Activated naive CD4-positive, alpha-beta T cell treated with anti-CD3 and anti-CD28 coated beads, Interleukin-2, amount 10 ng/mL, durations not matched to agents 7 days and 5 days (primary cell): ENCODE measurements around the gene AGBL3.
"Not testable (repeated sequence)": the region's sequence is repeated elsewhere in the genome, so short reads cannot be mapped to it uniquely, and the experiment has no call there.

Experiments used
- CTCF ChIA-PET: fragments of 350-600 bp; sonication (Branson Sonifier 250); formaldehyde crosslinking; loops from one replicate; lab custom pipeline; 2021; ENCODE audit warnings: antibody characterized with exemption; lab: Charles Lee
- DNase-seq: peaks from one replicate; pipeline ENCODE4 v3.0.0-alpha.2; 2020
- H3K27ac Mint-ChIP-seq: one replicate; pipeline ENCODE4 v1.8.0; 2021; ENCODE audit warnings: mild to moderate bottlenecking, moderate library complexity, mixed read lengths
- H3K27me3 Mint-ChIP-seq: one replicate; pipeline ENCODE4 v1.8.0; 2021; ENCODE audit warnings: mild to moderate bottlenecking, mixed read lengths
- H3K36me3 Mint-ChIP-seq: one replicate; pipeline ENCODE4 v1.8.0; 2021; ENCODE audit warnings: mixed read lengths
- H3K4me1 Mint-ChIP-seq: one replicate; pipeline ENCODE4 v1.8.0; 2021; ENCODE audit warnings: mixed read lengths
- H3K4me3 Mint-ChIP-seq: one replicate; pipeline ENCODE4 v1.8.0; 2021; ENCODE audit warnings: mild to moderate bottlenecking, moderate library complexity, mixed read lengths
- H3K9me3 Mint-ChIP-seq: one replicate; pipeline ENCODE4 v1.8.0; 2021; ENCODE audit warnings: mixed read lengths

AGBL3 gene

GRCh38 chr7:135109976-135110375, 123.7 kb downstream of the AGBL3 start:
- no peaks in the 10 kb centered on the region for H3K9me3 Mint-ChIP-seq
- CTCF ChIA-PET = no interaction called here
- H3K27ac Mint-ChIP-seq = no peak overlapping the region
- no peaks in the 10 kb centered on the region for H3K36me3 Mint-ChIP-seq
- H3K27me3 Mint-ChIP-seq = no peaks in the 10 kb centered on the region
- DNase-seq = no peak
- no peak overlapping the region for H3K4me3 Mint-ChIP-seq
- H3K4me1 Mint-ChIP-seq = no peaks in the 10 kb centered on the region

GRCh38 chr7:135111379-135111778, 125.1 kb downstream of the AGBL3 start:
- DNase-seq = no peak
- CTCF ChIA-PET = no interaction called here
- H3K4me1 Mint-ChIP-seq = no peaks in the 10 kb centered on the region
- H3K27me3 Mint-ChIP-seq = no peaks in the 10 kb centered on the region
- H3K9me3 Mint-ChIP-seq = no peaks in the 10 kb centered on the region
- no peak overlapping the region for H3K27ac Mint-ChIP-seq
- H3K4me3 Mint-ChIP-seq = no peak overlapping the region
- H3K36me3 Mint-ChIP-seq = no peaks in the 10 kb centered on the region

GRCh38 chr7:135114622-135115021, 128.3 kb downstream of the AGBL3 start:
- Mint-ChIP-seq H3K36me3 (no peaks in the 10 kb centered on the region), H3K4me1 (no peaks in the 10 kb centered on the region), H3K27me3 (no peaks in the 10 kb centered on the region), H3K4me3 (no peak overlapping the region), H3K9me3 (no peaks in the 10 kb centered on the region), H3K27ac (no peak overlapping the region)
- CTCF ChIA-PET = no interaction called here
- no peak for DNase-seq

GRCh38 chr7:135117096-135117495, 130.8 kb downstream of the AGBL3 start:
- Mint-ChIP-seq H3K27me3 (no peaks in the 10 kb centered on the region), H3K4me3 (no peak overlapping the region), H3K36me3 (peaks cover 3% of the 10 kb centered on the region), H3K9me3 (peaks cover 6% of the 10 kb centered on the region), H3K4me1 (no peaks in the 10 kb centered on the region), H3K27ac (no peak overlapping the region)
- DNase-seq = no peak
- CTCF ChIA-PET = no interaction called here

GRCh38 chr7:135121868-135122267, 135.6 kb downstream of the AGBL3 start:
- no peak for DNase-seq
- peaks cover 9% of the 10 kb centered on the region for H3K9me3 Mint-ChIP-seq
- no peak overlapping the region for H3K27ac Mint-ChIP-seq
- no peaks in the 10 kb centered on the region for H3K4me1 Mint-ChIP-seq
- CTCF ChIA-PET = no interaction called here
- H3K36me3 Mint-ChIP-seq = peaks cover 3% of the 10 kb centered on the region
- H3K27me3 Mint-ChIP-seq = no peaks in the 10 kb centered on the region
- no peak overlapping the region for H3K4me3 Mint-ChIP-seq

- CTCF ChIA-PET, H3K27ac Mint-ChIP-seq, H3K4me3 Mint-ChIP-seq: not testable (repeated sequence)
These were observed 138.3 kb downstream of the AGBL3 start for GRCh38 chr7:135124631-135125030.

GRCh38 chr7:135128931-135129330, 142.6 kb downstream of the AGBL3 start:
- Mint-ChIP-seq H3K36me3 (peaks cover 2% of the 10 kb centered on the region), H3K4me3 (no peak overlapping the region), H3K4me1 (no peaks in the 10 kb centered on the region), H3K9me3 (no peaks in the 10 kb centered on the region), H3K27me3 (no peaks in the 10 kb centered on the region), H3K27ac (no peak overlapping the region)
- CTCF ChIA-PET = no interaction called here
- DNase-seq = no peak

More at GRCh38 chr7:135124631-135125030, 138.3 kb downstream of the AGBL3 start:
- not testable (repeated sequence) for H3K27me3 Mint-ChIP-seq, H3K4me1 Mint-ChIP-seq, H3K36me3 Mint-ChIP-seq, H3K9me3 Mint-ChIP-seq, DNase-seq

GRCh38 chr7:135129579-135129978, 143.3 kb downstream of the AGBL3 start:
- H3K36me3 Mint-ChIP-seq = peaks cover 2% of the 10 kb centered on the region
- no peaks in the 10 kb centered on the region for H3K4me1 Mint-ChIP-seq
- no peaks in the 10 kb centered on the region for H3K27me3 Mint-ChIP-seq
- CTCF ChIA-PET = no interaction called here
- DNase-seq = no peak
- no peak overlapping the region for H3K27ac Mint-ChIP-seq
- H3K4me3 Mint-ChIP-seq = no peak overlapping the region
- H3K9me3 Mint-ChIP-seq = no peaks in the 10 kb centered on the region

GRCh38 chr7:135143885-135144668, 157.8 kb downstream of the AGBL3 start:
- H3K27me3 Mint-ChIP-seq = no peaks in the 10 kb centered on the region
- peaks cover 3% of the 10 kb centered on the region for H3K36me3 Mint-ChIP-seq
- DNase-seq = no peak
- CTCF ChIA-PET = interaction anchor here (1.8 kb wide), 1 partner anchor 158 kb away, joined by 5 read pairs; the partner anchor contains the start of gene AGBL3
- H3K4me1 Mint-ChIP-seq = peaks cover 26% of the 10 kb centered on the region
- H3K4me3 Mint-ChIP-seq = no peak overlapping the region
- no peaks in the 10 kb centered on the region for H3K9me3 Mint-ChIP-seq
- H3K27ac Mint-ChIP-seq = no peak overlapping the region

GRCh38 chr7:135147341-135147898, 161.1 kb downstream of the AGBL3 start:
- Mint-ChIP-seq H3K27me3 (no peaks in the 10 kb centered on the region), H3K4me1 (peaks cover 55% of the 10 kb centered on the region), H3K27ac (peak overlapping the region; percentile 96), H3K4me3 (peak overlapping the region; percentile 80), H3K36me3 (peaks cover 24% of the 10 kb centered on the region), H3K9me3 (no peaks in the 10 kb centered on the region)
- DNase-seq = peak; percentile 33
- CTCF ChIA-PET = interaction anchor here (0.7 to 5.8 kb wide), 10 partner anchors 11 to 715 kb away, joined by 3 to 59 read pairs (median 4); partner anchors contain the start of genes AGBL3 and CYREN

GRCh38 chr7:135147899-135148721, 161.8 kb downstream of the AGBL3 start, which contains the start of gene TMEM140:
Gene TMEM140, plus strand, starts transcription at chr7:135148072. Its CDS starts 16,370 bp downstream, at chr7:135164442.
- DNase-seq = peak; percentile 77
- Mint-ChIP-seq H3K4me3 (peak within 1 kb of the TSS; percentile 80), H3K9me3 (peaks cover 4% of the 10 kb centered on the region)

GRCh38 chr7:135150072-135150782, 163.9 kb downstream of the AGBL3 start:
- Mint-ChIP-seq H3K36me3 (peaks cover 47% of the 10 kb centered on the region), H3K9me3 (peaks cover 23% of the 10 kb centered on the region), H3K27me3 (no peaks in the 10 kb centered on the region), H3K27ac (peak overlapping the region; percentile 64), H3K4me1 (peaks cover 67% of the 10 kb centered on the region), H3K4me3 (peak overlapping the region; percentile 80)
- CTCF ChIA-PET = interaction anchor here (1.1 to 5.8 kb wide), 2 partner anchors 10 to 19 kb away, joined by 4 to 59 read pairs; partner anchors contain the start of gene CYREN
- DNase-seq = no peak

More at GRCh38 chr7:135147899-135148721, 161.8 kb downstream of the AGBL3 start, which contains the start of gene TMEM140:
- H3K36me3 Mint-ChIP-seq = peaks cover 31% of the 10 kb centered on the region
- CTCF ChIA-PET = interaction anchor here (0.7 to 5.8 kb wide), 10 partner anchors 10 to 715 kb away, joined by 3 to 59 read pairs (median 4); partner anchors contain the start of genes AGBL3 and CYREN
- no peaks in the 10 kb centered on the region for H3K27me3 Mint-ChIP-seq
- peaks cover 60% of the 10 kb centered on the region for H3K4me1 Mint-ChIP-seq
- H3K27ac Mint-ChIP-seq = peak within 1 kb of the TSS; percentile 96

GRCh38 chr7:135151132-135151531, 164.8 kb downstream of the AGBL3 start:
- peaks cover 55% of the 10 kb centered on the region for H3K36me3 Mint-ChIP-seq
- peaks cover 31% of the 10 kb centered on the region for H3K9me3 Mint-ChIP-seq
- CTCF ChIA-PET = interaction anchor here (5.8 kb wide), 1 partner anchor 18 kb away, joined by 59 read pairs; the partner anchor contains the start of gene CYREN
- H3K4me3 Mint-ChIP-seq = peak overlapping the region; percentile 32
- no peaks in the 10 kb centered on the region for H3K27me3 Mint-ChIP-seq
- DNase-seq = no peak
- H3K27ac Mint-ChIP-seq = peak overlapping the region; percentile 46
- peaks cover 61% of the 10 kb centered on the region for H3K4me1 Mint-ChIP-seq
